ENCODE measurements around the gene MSX1.

DNA sequence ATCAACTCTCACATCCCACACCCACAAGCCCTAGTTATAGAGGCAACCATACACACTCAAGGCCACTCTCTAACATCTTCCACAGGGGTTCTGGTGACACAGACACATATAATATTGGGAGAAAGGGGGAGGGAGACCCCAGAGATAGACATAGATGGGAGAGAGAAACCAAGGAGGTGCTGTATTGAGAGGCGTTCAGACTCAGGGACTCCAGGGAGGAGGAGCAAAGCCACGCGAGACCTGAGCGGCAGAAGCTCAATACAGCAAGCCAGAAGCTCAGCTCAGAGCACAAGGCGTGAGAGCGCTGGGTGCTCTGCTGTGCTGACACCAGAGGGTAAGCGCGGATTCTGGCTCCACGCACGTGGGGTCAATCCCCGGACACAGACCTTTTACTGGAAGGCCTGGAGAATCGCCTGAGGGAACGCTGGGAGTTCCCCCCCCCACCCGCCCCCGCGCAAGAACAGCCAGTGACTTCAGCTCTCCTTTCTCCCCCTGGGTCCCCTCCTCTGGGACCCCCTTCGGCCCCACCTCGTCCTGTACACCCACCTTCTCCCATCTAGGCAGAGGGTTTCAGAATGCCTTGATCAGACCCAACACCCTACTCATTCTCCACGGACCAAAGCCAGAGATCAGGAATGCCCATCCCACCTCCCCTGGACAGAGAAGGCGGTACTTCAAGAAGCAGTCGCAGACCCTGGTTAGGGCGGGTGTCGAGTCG is 8.7 kb downstream of the MSX1 start:
- TF ChIP-seq, protein P1, sequence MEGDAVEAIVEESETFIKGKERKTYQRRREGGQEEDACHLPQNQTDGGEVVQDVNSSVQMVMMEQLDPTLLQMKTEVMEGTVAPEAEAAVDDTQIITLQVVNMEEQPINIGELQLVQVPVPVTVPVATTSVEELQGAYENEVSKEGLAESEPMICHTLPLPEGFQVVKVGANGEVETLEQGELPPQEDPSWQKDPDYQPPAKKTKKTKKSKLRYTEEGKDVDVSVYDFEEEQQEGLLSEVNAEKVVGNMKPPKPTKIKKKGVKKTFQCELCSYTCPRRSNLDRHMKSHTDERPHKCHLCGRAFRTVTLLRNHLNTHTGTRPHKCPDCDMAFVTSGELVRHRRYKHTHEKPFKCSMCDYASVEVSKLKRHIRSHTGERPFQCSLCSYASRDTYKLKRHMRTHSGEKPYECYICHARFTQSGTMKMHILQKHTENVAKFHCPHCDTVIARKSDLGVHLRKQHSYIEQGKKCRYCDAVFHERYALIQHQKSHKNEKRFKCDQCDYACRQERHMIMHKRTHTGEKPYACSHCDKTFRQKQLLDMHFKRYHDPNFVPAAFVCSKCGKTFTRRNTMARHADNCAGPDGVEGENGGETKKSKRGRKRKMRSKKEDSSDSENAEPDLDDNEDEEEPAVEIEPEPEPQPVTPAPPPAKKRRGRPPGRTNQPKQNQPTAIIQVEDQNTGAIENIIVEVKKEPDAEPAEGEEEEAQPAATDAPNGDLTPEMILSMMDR (IDR thresholded peaks at IDR 0.05) = no peak
- no peak for TF ChIP-seq POLR2A (IDR thresholded peaks at IDR 0.05)

Measured in testis (tissue), 2 donors.